Osteoblast (primary cell): ENCODE measurements around the gene MYH13. TPM values are rescaled to one million over a fixed set of nuclear protein-coding genes. Genes with fewer than 3 reads are reported as not detected.
"Not testable (repeated sequence)": the region's sequence is repeated elsewhere in the genome, so short reads cannot be mapped to it uniquely, and the experiment has no call there.

Experiments used
- DNase-seq: peaks from one replicate; pipeline ENCODE4 v3.0.0; 2011; ENCODE audit warnings: low spot score, mixed read lengths; ENCODE audit not compliant: insufficient read length; ENCODE audit errors: missing footprints
- H2AFZ ChIP-seq: 2 replicates; pipeline ENCODE4 v1.6.0; 2011; ENCODE audit warnings: mild to moderate bottlenecking, low read length
- H3K27ac ChIP-seq: 2 replicates; pipeline ENCODE4 v1.5.1; 2011; ENCODE audit warnings: mild to moderate bottlenecking, low read depth, low read length, moderate library complexity
- H3K27me3 ChIP-seq: 2 replicates; pipeline ENCODE4 v1.6.0; 2012; ENCODE audit warnings: mild to moderate bottlenecking, control low read depth, inconsistent platforms, low read length, moderate library complexity; ENCODE audit not compliant: insufficient read depth
- H3K36me3 ChIP-seq: 2 replicates; pipeline ENCODE4 v1.5.1; 2011; ENCODE audit warnings: mild to moderate bottlenecking, low read length, control low read depth, moderate library complexity; ENCODE audit not compliant: insufficient read depth
- H3K4me1 ChIP-seq: 2 replicates; pipeline ENCODE4 v1.5.1; 2011; ENCODE audit warnings: mild to moderate bottlenecking, low read length, control low read depth, moderate library complexity; ENCODE audit not compliant: insufficient read depth
- H3K4me2 ChIP-seq: 2 replicates; pipeline ENCODE4 v1.6.0; 2011; ENCODE audit warnings: mild to moderate bottlenecking, low read length; ENCODE audit not compliant: insufficient read depth
- H3K4me3 ChIP-seq: fragments of 200-600 bp; sonication (generic); 3 replicates; pipeline ENCODE4 v1.5.1; 2012; ENCODE audit warnings: mild to moderate bottlenecking, low read length, inconsistent platforms; ENCODE audit not compliant: insufficient read depth
- H3K79me2 ChIP-seq: 2 replicates; pipeline ENCODE4 v1.6.0; 2012; ENCODE audit warnings: mild to moderate bottlenecking, low read length, control low read depth, inconsistent platforms; ENCODE audit not compliant: insufficient read depth
- H3K9me3 ChIP-seq: 2 replicates; pipeline ENCODE4 v1.5.1; 2011; ENCODE audit warnings: low read depth, low read length, control low read depth
- H4K20me1 ChIP-seq: 2 replicates; pipeline ENCODE4 v1.6.0; 2012; ENCODE audit warnings: mild to moderate bottlenecking, low read length, control low read depth; ENCODE audit not compliant: insufficient read depth
- CTCF ChIP-seq: IDR thresholded peaks from 2 replicates; pipeline ENCODE4 v1.5.1; 2011; ENCODE audit warnings: mild to moderate bottlenecking, low read depth, low read length, moderate library complexity; ENCODE audit errors: extremely low read depth
- total RNA-seq: library from RNA; depleted of rRNA; stranded (reverse); fragments of >200 nt; gene quantifications from 2 replicates; pipeline ENCODE4 v1.2.3, GENCODE V29; 2012

The MYH13 gene
- total RNA-seq, 1 donor: not detected

- DNase-seq: no peak
- TF ChIP-seq CTCF: peak; percentile 49
- no peaks in the 10 kb centered on the region for H3K9me3 ChIP-seq
- no peaks in the 10 kb centered on the region for H3K36me3 ChIP-seq
- no peak overlapping the region for H3K4me2 ChIP-seq
- no peak overlapping the region for H3K4me3 ChIP-seq
- no peak overlapping the region for H3K27ac ChIP-seq
- H2AFZ ChIP-seq: no peak overlapping the region
- H3K79me2 ChIP-seq: no peaks in the 10 kb centered on the region
- no peaks in the 10 kb centered on the region for H4K20me1 ChIP-seq
- H3K27me3 ChIP-seq: no peaks in the 10 kb centered on the region
- no peaks in the 10 kb centered on the region for H3K4me1 ChIP-seq
Measured at GRCh38 chr17:10295728-10296343, 77.0 kb downstream of the MYH13 start.

DNA sequence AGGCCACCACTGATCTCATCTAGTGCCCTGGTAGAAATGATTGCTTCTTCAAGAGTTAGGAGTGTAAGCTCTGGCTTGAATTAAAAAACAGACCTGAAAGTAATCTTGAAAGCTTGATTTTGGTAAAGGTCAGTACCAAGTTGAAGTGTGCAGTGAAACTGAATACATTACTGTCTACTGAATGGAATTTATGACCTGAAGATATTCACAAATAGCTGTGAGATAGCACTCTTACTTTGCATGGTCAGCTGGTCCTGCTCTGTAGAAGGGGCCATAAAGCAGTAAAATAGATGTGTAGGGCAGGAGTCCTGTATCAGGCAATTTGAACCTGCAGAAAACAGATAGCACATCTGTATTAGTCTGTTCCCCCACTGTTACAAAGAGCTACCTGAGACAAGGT lies 78.6 kb downstream of the MYH13 start:
- Histone ChIP-seq H3K27ac (no peak overlapping the region), H3K4me2 (no peak overlapping the region), H3K36me3 (no peaks in the 10 kb centered on the region), H3K9me3 (no peaks in the 10 kb centered on the region), H3K4me1 (no peaks in the 10 kb centered on the region), H3K27me3 (no peaks in the 10 kb centered on the region), H4K20me1 (no peaks in the 10 kb centered on the region), H3K79me2 (no peaks in the 10 kb centered on the region), H2AFZ (no peak overlapping the region), H3K4me3 (no peak overlapping the region)
- TF ChIP-seq CTCF: no peak
- DNase-seq: no peak

- H4K20me1 ChIP-seq: no peaks in the 10 kb centered on the region
- no peak overlapping the region for H3K4me2 ChIP-seq
- no peaks in the 10 kb centered on the region for H3K9me3 ChIP-seq
- H2AFZ ChIP-seq: no peak overlapping the region
- no peaks in the 10 kb centered on the region for H3K27me3 ChIP-seq
- no peak for DNase-seq
- H3K27ac ChIP-seq: no peak overlapping the region
- no peaks in the 10 kb centered on the region for H3K4me1 ChIP-seq
- no peaks in the 10 kb centered on the region for H3K79me2 ChIP-seq
- H3K36me3 ChIP-seq: no peaks in the 10 kb centered on the region
- TF ChIP-seq CTCF: no peak
- no peak overlapping the region for H3K4me3 ChIP-seq
Measured at GRCh38 chr17:10292057-10292937, 80.5 kb downstream of the MYH13 start.

DNA sequence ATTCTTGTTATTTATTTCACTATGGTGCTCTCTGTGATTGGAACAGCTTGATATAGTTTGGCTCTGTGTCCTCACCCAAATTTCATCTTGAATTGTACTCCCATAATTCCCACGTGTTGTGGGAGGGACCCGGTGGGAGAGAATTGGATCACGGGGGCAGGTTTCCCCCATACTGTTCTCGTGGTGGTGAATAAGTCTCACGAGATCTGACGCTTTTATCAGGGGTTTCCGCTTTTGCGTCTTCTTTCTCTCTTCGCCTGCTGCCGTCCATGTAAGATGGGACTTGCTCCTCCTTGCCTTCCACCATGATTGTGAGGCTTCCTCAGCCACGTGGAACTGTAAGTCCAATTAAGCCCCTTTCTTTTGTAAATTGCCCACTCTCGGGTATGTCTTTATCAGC lies 81.2 kb downstream of the MYH13 start:
- not testable (repeated sequence) for H3K27ac ChIP-seq, H3K9me3 ChIP-seq, H3K36me3 ChIP-seq, H3K4me1 ChIP-seq, H4K20me1 ChIP-seq, H3K27me3 ChIP-seq, DNase-seq, H3K4me3 ChIP-seq, H2AFZ ChIP-seq, H3K79me2 ChIP-seq, H3K4me2 ChIP-seq
